ENCODE data around the gene THADA. TPM values are rescaled to one million over a fixed set of nuclear protein-coding genes. Genes with fewer than 3 reads are reported as not detected.

The THADA gene
- total and polyA plus RNA-seq, 2 donors (not counting 3 experiments of a cell fraction or from before 2014, with no cell fraction given), result 22.6 to 25.3 TPM

DNA sequence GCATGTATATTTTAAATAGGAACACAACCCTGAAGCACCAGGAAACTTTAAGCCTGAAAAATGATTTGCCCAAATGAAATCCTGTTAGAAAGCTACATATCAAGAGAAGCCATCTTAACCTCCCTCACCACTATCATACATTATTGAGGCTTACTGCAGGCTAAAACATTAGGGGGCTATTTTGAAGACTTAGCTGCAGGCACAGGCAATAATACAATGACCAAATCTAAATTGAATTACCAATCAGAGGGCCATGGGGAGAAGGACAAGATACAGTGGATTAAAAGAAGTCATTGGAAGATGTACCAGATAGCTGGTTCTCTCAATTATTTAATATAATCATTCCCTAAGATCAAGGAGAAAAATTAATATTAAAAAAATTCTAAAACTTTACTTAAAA is 73.7 kb downstream of the THADA start:
- intact Hi-C loops (cut with micrococcal nuclease) (no loop called here), dilution Hi-C loops (cut with MboI; ENCODE audit: extremely low pct_ligation_motif_present, low sequenced_read_pairs) (no loop called here)

More for the DNA sequence above, 73.7 kb downstream of the THADA start:
- no peak for FAIRE-seq
- CTCF ChIA-PET, result interaction anchor here (0.6 to 1.8 kb wide), 4 partner anchors 11 to 1136 kb away, joined by 3 to 5 read pairs (median 4); no protein-coding TSS in a partner anchor
- no peak for DNase-seq (ENCODE audit: low read depth, low spot score)
- no peak overlapping the region for H3K4me3 ChIP-seq (replicated peaks in 1 of 3; ENCODE audit: insufficient read depth in 1 of 3, low read depth in 1 of 3, low read length in 3 of 3)
- H3K9ac ChIP-seq (replicated peaks; ENCODE audit: extremely low read depth, insufficient read depth, low read length), result no peak overlapping the region
- H3K4me1 ChIP-seq (ENCODE audit: control insufficient read depth, extremely low read depth, insufficient read depth, low read length), result peaks cover 2% of the 10 kb centered on the region
- H3K27me3 ChIP-seq (ENCODE audit: control insufficient read depth in 2 of 2, insufficient read depth in 2 of 2, low read length in 2 of 2), result no peaks in the 10 kb centered on the region
- H3K36me3 ChIP-seq (ENCODE audit: control insufficient read depth in 2 of 2, extremely low read depth in 1 of 2, insufficient read depth in 2 of 2, low read length in 2 of 2), result no peaks in the 10 kb centered on the region
- no TSS peak for BruUV-seq (replicated peaks)
- no peaks in the 10 kb centered on the region for H3K9me1 ChIP-seq (replicated peaks; ENCODE audit: control insufficient read depth, extremely low read depth, insufficient read depth, low read length)
- TF ChIP-seq, protein P1, sequence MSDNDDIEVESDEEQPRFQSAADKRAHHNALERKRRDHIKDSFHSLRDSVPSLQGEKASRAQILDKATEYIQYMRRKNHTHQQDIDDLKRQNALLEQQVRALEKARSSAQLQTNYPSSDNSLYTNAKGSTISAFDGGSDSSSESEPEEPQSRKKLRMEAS (IDR thresholded peaks at IDR 0.05; ENCODE audit: insufficient read depth, insufficient read length), result no peak
- TF ChIP-seq EZH2 (IDR thresholded peaks at IDR 0.05; ENCODE audit: borderline replicate concordance, low read depth, low read length, severe bottlenecking) (no peak), POLR2AphosphoS5 (IDR thresholded peaks at IDR 0.05; ENCODE audit: insufficient read depth, low read depth, low read length) (no peak), GATA2 (IDR thresholded peaks at IDR 0.05; ENCODE audit: insufficient read depth, insufficient read length, low read depth, low read length) (no peak), POLR2A (IDR thresholded peaks at IDR 0.05; ENCODE audit: low read depth, low read length) (no peak), MYC (IDR thresholded peaks at IDR 0.05; ENCODE audit: low read depth, low read length) (no peak), FOS (IDR thresholded peaks at IDR 0.05; ENCODE audit: borderline replicate concordance, insufficient read depth, low read length) (no peak), JUN (IDR thresholded peaks at IDR 0.05; ENCODE audit: borderline replicate concordance, insufficient read depth, insufficient read length, low read depth) (no peak)
- TF ChIP-seq, protein P2, sequence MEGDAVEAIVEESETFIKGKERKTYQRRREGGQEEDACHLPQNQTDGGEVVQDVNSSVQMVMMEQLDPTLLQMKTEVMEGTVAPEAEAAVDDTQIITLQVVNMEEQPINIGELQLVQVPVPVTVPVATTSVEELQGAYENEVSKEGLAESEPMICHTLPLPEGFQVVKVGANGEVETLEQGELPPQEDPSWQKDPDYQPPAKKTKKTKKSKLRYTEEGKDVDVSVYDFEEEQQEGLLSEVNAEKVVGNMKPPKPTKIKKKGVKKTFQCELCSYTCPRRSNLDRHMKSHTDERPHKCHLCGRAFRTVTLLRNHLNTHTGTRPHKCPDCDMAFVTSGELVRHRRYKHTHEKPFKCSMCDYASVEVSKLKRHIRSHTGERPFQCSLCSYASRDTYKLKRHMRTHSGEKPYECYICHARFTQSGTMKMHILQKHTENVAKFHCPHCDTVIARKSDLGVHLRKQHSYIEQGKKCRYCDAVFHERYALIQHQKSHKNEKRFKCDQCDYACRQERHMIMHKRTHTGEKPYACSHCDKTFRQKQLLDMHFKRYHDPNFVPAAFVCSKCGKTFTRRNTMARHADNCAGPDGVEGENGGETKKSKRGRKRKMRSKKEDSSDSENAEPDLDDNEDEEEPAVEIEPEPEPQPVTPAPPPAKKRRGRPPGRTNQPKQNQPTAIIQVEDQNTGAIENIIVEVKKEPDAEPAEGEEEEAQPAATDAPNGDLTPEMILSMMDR (IDR thresholded peaks at IDR 0.05; ENCODE audit: extremely low read depth in 1 of 2, insufficient read depth in 1 of 2, low read depth in 1 of 2, low read length in 2 of 2), result no peak
- H3K9me3 ChIP-seq (replicated peaks; ENCODE audit: control insufficient read depth, insufficient read depth, low read length), result no peaks in the 10 kb centered on the region
- no peaks in the 10 kb centered on the region for H4K20me1 ChIP-seq (replicated peaks; ENCODE audit: control insufficient read depth, extremely low read depth, insufficient read depth, low read length)
- H3K4me2 ChIP-seq (ENCODE audit: insufficient read depth, low read length), result no peak overlapping the region
- H3K79me2 ChIP-seq (ENCODE audit: control insufficient read depth, insufficient read depth, low read length), result no peaks in the 10 kb centered on the region
- H2AFZ ChIP-seq (ENCODE audit: low read depth, low read length), result no peak overlapping the region
- POLR2A ChIA-PET, result no interaction called here
- H3K27ac ChIP-seq (ENCODE audit: insufficient read depth, low read depth, low read length), result no peak overlapping the region

All from endothelial cell of umbilical vein (primary cell).